ENCODE data around the gene TALDO1.
A peak's percentile ranks its signal among the peaks of the same experiment; 100 is the strongest.

TALDO1 gene

GRCh38 chr11:796565-797295 is 49.5 kb downstream of the TALDO1 start:
- no peak for TF ChIP-seq CTCF (IDR thresholded peaks at IDR 0.05; ENCODE audit: low read depth, low read length, missing control alignments)
- in situ Hi-C loops (cut with HindIII; ENCODE audit: low sequenced_read_pairs) = no loop called here
- no peak for DNase-seq (ENCODE audit: low read depth)
- peak overlapping the region; percentile 78 for H3K4me3 ChIP-seq (ENCODE audit: low read depth, low read length)

GRCh38 chr11:797296-798092 is 50.2 kb downstream of the TALDO1 start:
- no peak for TF ChIP-seq CTCF (IDR thresholded peaks at IDR 0.05; ENCODE audit: low read depth, low read length, missing control alignments)
- H3K4me3 ChIP-seq (ENCODE audit: low read depth, low read length) = peak overlapping the region; percentile 78
- DNase-seq (ENCODE audit: low read depth) = no peak
- in situ Hi-C loops (cut with HindIII; ENCODE audit: low sequenced_read_pairs) = no loop called here

GRCh38 chr11:798093-798713 is 50.9 kb downstream of the TALDO1 start, which contains the start of gene SLC25A22:
SLC25A22 (minus strand) TSS chr11:798281; CDS start chr11:795006, 3,275 bp downstream.
- DNase-seq (ENCODE audit: low read depth) = no peak
- peak; percentile 66 for TF ChIP-seq CTCF (IDR thresholded peaks at IDR 0.05; ENCODE audit: low read depth, low read length, missing control alignments)
- in situ Hi-C loops (cut with HindIII; ENCODE audit: low sequenced_read_pairs) = no loop called here
- peak within 1 kb of the TSS; percentile 78 for H3K4me3 ChIP-seq (ENCODE audit: low read depth, low read length)

DNA sequence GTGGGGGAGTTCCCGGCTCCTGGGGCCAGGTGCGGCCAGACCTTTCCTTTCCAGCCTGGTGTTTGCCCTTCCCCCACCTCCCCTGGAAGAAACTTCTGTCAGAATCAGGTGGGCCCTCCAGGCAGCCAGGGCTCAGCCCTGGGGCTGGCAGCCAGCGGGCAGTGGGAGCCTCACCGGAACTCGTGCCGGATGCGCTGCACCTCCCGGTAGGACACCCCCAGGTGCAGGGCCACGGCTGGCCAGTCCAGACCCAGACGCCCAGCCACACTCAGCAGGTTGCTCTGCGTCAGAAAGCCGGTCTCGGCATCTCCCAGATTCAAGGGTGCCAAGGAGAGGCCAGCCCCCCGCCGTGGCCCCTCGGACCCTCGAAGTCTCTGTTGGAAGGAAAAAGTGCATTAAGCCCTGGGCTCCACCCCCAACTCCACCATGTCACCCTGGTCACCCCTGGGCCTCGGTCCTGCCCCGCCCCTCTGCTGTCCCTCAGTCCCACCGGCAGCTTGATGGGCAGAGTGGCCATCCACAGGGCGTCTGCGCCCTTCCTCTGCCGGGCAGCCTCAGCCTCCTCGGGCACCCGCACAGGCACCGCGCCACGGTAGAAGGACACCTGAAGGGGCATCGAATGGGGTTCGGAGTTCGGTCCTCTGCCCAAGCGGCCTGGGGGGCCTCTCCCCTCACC is 52.5 kb downstream of the TALDO1 start:
- H3K4me3 ChIP-seq (ENCODE audit: low read depth, low read length) = no peak overlapping the region
- in situ Hi-C loops (cut with HindIII; ENCODE audit: low sequenced_read_pairs) = no loop called here
- TF ChIP-seq CTCF (IDR thresholded peaks at IDR 0.05; ENCODE audit: low read depth, low read length, missing control alignments) = no peak
- DNase-seq (ENCODE audit: low read depth) = no peak

DNA sequence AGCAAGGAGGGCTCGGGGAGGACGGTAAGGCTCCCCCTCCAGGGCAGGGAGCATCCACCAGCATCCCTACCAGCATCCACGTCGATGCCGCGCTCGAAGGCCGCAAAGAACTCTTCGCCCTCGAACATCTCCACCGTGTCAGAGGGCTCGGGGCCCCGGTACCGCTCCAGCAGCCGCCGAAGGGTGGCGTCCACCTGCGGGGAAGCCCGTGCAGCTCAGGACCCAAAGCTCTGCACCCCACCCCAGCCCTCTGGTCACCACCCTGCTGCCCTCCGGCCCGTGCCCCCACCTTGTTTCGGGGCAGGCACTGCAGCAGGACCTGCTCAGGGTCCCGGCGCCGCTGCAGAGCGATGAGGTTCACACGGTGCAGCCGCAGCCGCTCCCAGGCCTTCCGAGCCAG is 53.2 kb downstream of the TALDO1 start:
- in situ Hi-C loops (cut with HindIII; ENCODE audit: low sequenced_read_pairs) = no loop called here
- no peak for TF ChIP-seq CTCF (IDR thresholded peaks at IDR 0.05; ENCODE audit: low read depth, low read length, missing control alignments)
- no peak for DNase-seq (ENCODE audit: low read depth)
- no peak overlapping the region for H3K4me3 ChIP-seq (ENCODE audit: low read depth, low read length)

Data from astrocyte of the cerebellum (primary cell).